Stimulated activated CD8-positive, alpha-beta memory T cell treated with anti-CD3 and anti-CD28 coated beads, Interleukin-4, amount 100 ng/mL, for 24 hours (primary cell): ENCODE results near the gene NEMP1.
"Not testable (repeated sequence)": the region's sequence is repeated elsewhere in the genome, so short reads cannot be mapped to it uniquely, and the experiment has no call there.

ENCODE experiments used
- DNase-seq: peaks from one replicate; pipeline ENCODE4 v3.0.0-alpha.2; 2020; ENCODE audit warnings: low read depth

The NEMP1 gene, protein sequence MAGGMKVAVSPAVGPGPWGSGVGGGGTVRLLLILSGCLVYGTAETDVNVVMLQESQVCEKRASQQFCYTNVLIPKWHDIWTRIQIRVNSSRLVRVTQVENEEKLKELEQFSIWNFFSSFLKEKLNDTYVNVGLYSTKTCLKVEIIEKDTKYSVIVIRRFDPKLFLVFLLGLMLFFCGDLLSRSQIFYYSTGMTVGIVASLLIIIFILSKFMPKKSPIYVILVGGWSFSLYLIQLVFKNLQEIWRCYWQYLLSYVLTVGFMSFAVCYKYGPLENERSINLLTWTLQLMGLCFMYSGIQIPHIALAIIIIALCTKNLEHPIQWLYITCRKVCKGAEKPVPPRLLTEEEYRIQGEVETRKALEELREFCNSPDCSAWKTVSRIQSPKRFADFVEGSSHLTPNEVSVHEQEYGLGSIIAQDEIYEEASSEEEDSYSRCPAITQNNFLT

DNA sequence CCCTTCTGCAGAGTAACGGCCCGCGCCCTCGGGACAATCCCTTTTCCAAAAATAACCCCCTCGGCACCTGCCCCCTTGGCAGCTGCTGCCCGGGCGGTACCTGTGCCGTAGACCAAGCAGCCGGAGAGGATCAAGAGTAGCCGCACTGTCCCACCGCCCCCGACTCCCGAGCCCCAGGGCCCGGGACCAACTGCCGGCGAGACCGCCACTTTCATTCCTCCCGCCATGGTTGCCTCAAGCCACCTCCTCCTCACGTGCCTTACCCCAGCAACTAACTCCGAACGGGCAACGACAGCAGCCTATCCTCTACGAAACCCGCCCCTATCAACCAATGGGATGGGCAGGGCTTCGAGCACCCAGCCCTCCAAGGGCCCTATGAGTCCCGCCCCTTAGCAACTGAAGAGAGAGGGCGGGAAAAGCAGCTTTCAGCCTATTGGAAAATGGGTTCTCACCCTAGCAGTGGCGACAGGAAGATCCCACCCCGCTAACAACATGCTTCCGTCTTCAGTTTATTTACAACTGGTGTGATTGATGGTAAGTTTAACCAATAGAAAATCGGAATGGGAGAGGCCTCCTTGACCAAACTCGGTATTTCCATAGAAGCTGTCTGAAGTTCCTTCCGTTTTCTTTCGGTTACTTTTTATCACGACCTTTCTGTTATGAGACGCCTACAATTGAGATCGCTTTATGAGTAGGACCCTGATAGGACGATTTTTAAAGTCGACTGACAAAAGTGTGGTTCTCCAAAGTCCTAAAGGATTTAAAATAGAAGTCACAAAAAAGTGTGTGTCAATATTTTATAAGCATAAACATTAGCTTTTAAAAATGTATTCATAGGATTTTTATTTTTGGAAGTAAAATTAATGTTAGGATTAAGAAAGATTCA, at the start of gene NEMP1:
Gene NEMP1 (minus strand): TSS at position 273 of the 886 bp plus-strand sequence. CDS start 46 bp downstream, at position 227.
- DNase-seq, result peak; percentile 86

DNA sequence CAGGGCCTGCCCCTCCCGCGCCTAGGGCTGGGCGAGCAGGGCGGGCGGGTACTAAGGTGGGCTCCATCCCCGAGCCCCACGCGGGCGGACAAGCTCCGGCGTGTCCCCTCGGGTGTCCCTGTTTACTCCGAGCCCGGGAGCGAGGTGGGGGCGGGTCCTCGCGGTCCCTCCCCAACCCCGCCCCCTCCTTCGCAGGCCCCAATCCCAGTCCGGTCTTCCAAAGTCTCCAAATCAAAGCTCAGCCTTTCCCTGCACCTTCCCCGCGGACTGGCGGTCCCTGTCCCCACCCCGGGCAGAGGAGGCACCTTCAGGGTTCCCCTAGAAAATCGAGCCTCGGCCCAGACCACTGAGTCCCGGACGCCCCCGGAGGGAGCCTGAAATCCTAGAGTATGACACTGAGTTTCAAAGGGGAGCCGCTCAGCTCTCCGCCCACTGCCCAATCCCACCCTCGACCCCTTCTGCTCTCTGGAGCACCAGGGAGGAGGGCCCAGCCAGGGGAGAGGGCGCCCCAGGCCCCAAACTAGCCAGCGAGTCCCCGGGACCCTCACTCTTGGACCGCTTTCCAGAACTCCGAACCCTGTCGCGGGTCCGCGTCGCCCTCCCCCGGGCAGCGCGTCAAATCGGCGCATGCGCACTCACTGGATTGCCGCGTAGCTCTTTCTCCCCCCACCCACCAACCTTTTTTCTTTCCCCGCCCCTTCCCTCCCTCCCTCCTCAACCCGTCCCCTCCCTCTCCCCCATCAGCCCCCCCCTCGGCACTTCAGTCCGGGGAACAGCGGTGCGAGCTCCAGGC, 49.3 kb upstream of the NEMP1 start, which contains the start of gene LRP1:
Gene LRP1 (plus strand): TSS at position 758 of the 793 bp plus-strand sequence. CDS start 482 bp downstream, outside the sequence.
- DNase-seq, result peak; percentile 56

DNA sequence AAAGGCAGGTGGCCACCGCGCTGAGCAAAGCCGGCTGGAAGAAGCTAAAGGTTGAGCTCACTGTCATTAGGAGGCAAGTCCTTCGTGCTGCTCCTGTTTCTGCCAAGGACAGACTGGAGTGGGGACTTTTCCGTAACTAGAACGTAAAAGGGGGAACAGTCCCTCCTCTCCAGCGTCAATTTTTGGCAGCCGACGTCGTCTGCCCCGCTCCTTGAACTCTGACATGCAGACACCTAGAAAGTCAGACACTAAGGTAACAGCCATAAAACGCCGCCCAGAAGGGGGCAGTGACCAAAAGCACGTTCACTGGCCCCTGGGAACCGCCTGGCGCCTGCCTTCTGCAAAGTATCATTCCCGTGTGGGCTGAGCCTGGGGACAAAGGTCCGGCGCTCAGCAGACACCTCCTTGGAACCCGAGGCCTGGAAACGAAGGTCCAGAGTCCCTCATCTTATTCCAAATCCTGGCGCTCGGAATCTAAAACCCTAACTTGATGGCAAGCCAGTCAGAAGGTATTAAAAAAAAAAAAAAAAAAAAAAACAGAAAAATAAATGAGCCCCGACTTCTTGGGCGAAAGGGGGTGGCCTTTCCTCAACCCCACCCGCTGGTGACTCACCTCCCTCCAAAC, 48.6 kb upstream of the NEMP1 start:
- DNase-seq, result peak; percentile 20

DNA sequence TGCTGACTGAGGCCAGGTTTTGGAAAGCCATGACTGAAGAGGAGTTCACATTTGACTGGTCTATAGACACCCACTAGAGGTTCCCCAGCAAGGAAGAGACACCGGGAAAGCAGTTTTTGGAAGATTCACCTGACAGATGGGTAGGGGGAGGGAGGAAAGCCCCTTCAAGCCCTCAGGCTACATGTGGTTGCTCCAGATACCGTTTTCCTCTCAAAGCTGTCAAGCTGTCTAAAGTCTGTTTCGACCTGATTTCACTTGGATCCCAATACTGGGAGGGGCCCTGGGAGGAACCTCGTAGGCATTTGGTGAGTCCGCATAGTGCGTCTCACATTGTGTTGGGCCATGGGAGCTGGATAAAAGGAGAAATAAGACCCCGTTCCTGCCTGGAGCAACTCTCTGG, 48.0 kb upstream of the NEMP1 start:
- DNase-seq, result no peak

DNA sequence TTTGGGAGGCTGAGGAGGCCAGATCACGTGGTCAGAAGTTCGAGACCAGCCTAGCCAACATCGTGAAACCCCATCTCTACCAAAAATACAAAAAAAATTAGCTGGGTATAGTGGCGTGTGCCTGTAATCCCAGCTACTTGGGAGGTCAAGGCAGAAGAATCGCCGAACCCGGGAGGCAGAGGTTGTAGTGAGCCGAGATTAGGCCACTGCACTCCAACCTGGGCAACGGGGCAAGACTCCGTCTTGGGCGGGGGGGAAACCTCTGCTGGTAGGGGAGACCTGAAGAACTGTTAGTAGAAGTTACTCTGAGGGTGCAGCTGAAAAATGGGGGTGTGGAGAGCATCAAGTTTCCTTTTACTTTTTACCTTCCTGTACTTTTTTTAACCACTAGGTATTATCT, 47.5 kb upstream of the NEMP1 start:
- no peak for DNase-seq

DNA sequence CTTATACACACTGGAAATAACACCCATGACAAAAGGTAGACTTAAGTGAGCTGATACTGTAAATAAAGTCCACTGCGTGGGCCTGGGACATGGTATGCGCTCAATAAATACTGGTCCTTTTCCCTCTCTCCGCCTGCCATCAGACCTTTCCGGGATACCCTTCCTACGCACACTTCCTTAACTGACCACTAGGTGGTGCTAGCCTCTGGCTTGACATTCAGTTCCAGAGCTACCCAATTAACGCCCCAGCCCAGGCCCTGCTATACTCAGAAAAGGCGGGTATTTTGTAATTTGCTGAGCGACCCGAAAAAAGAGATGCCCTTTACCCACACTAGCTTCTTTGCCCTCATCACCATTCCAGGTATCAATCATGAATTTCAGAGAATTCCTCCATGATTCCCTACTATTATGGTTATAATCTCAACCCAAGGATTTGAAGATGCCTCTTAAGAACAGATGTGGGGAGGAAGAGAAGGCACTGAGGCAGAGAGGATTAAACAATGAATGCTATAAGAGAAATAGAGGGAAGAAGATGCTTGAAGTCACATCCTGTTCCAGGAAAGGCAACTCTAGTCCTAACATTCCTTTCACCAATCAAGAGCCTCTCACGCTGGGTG, 45.8 kb upstream of the NEMP1 start:
- peak; percentile 49 for DNase-seq

DNA sequence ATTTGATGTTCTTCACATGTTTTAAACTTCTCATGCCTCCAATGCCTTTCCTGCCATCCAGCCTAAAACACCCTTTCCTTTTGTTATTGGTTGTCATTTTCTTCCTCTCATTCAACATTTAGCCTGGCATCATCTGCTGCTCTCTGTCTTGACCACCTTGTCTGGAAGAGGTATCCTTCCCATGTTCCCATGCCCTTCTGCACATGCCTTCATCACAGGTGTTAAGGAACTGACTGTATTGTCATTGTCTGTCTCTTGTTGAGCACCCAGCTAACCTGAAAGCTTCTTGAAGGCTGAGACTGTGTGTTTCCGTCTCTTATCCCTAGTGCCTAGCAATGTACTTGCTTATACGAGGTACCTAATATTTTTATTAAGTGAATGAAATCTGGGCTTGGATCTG, 45.2 kb upstream of the NEMP1 start:
- DNase-seq, result no peak

DNA sequence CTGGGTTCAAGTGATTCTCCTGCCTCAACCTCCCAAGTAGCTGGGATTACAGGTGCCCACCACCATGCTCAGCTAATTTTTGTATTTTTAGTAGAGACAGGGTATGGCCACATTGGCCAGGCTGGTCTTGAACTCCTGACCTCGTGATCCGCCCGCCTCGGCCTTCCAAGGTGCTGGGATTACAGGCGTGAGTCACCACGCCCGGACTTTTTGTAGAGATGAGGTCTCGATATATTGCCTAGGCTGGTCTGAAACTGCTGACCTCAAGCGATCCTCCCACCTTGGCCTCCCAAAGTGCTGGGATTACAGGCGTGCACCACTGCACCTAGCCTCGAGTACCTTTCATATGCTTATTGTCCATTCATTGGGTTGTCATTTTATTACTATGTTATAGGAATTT, 42.1 kb upstream of the NEMP1 start:
- not testable (repeated sequence) for DNase-seq

DNA sequence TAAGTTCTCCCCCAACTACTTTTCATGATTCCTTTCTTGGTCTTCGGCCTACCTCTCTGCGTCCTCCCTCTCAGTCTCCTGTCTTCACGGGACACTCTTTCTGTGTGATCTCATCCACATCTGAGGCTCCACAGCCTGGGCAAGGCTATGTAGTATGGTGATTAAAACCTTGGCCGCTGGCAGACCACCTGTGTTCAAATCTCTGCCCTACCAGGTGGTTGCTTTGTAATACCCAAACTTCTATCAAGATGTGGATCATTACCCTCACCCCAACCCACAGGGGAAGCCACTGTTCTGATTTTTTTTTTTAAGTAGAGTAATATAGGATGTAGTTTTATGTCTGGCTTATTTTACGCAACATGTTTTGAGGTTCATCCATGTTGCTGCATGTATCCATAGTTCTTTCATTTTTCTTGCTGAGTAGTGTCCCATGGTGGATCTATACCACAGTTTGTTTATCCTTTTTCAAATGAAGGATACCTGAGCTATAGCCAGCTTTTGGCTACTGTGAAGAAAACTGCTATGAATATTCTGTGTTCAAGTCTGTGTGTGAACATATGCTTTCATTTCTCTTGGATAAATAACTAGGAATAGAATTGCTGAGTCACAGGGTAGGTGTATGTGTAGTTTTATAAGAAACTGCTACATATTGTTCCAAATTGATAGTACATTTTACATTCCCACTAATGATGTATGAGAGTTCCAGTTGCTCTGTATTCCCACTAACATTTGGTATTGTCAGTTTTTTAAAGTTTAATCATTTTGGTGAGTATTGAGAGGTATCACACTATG, 40.9 kb upstream of the NEMP1 start:
- DNase-seq, result no peak

DNA sequence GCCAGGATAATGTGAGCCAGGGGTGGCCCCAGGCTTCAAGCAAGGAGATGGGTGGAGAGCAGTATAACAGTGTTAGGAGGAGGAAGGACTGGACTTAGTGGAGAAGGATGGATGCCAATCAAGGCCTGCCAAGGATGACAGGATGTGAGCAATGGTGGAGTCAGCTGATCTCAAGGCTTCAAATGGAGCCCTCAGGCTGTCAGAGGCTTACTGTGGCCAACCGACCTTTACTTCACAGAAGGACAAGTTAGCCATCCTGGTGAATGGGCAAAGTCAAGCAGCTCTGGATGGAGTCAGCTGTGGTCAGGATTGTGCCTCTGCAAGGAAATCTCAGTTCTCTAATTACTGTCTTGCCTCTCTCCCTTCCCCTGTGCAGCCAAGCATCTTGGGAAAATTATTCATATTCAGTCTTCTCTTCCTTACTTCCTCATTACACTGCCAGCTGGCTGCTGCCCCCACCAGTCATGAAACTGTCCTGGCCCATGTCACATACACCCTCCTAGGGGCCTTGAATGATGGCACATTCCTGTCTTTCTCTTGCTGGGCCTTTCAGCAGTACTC, 40.2 kb upstream of the NEMP1 start:
- no peak for DNase-seq

DNA sequence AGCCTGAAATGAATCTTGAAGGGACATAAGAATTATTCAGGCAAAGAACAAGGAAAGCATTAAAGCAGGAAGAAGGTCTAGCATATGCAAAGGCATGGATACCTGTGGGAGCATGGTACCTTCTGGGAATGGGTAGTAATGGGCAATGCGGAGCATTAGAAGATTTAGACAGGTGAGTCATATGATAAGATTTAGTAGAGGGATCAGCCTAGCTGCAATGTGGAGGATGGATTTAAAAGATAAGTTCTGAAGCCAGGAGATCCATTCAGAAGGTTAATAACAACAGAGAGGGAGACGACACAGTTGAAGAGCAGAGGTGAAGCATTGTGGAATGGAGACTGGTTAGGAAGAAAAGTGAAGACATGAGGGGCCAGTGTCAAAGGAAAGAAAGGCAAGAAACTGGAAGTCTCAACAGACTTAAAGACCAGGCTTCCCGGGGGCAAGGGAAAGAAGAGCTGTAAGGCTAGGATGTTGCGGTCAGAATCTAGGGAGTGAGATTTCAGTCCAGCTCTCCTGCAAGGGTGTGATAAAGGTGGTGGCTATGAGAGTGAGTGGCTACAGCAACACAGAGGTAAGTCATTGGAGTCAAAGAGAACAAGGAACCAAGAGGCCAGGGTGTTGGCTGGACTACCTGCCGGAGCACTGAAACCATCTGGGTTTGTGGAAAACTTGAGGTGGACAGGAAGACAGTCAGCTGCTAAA, 38.1 kb upstream of the NEMP1 start:
- DNase-seq, result no peak

DNA sequence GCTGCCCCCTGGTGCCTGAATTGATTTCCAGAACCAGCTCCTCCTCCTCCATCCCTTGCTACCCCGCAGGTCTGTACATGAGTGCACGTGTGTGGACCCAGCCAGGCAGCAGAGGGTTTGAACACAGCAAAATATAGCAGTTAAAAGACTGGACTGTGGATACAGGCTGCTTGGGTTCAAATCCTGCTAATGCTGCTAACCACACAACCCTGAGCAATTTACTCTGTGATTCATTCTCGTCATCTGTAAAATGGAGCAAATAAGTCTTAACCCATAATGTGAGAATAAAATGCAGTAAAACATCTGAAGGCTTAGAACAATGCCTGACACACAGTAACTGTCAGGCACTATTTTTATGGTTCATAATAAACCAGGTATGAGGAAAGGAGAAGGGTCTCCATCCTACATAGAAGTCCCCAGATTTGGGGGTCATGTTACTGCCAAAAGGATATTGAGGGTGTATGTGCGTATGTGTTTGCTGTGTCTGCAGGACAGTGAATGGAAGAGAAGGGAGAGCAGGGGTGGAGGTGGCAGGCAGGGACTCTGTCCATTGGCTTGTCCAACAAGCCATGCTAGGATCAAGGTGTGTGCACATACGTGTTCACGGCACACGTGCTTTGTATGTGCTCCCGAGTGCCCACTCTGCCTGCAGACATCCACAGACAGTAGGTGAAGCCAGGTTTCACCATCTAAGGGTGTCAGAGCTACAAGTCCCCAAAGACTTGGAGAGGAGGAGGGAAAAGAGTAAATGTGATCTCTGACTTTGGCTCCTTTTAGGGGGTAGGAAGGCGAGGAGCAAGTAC, 34.1 kb upstream of the NEMP1 start:
- DNase-seq, result no peak

DNA sequence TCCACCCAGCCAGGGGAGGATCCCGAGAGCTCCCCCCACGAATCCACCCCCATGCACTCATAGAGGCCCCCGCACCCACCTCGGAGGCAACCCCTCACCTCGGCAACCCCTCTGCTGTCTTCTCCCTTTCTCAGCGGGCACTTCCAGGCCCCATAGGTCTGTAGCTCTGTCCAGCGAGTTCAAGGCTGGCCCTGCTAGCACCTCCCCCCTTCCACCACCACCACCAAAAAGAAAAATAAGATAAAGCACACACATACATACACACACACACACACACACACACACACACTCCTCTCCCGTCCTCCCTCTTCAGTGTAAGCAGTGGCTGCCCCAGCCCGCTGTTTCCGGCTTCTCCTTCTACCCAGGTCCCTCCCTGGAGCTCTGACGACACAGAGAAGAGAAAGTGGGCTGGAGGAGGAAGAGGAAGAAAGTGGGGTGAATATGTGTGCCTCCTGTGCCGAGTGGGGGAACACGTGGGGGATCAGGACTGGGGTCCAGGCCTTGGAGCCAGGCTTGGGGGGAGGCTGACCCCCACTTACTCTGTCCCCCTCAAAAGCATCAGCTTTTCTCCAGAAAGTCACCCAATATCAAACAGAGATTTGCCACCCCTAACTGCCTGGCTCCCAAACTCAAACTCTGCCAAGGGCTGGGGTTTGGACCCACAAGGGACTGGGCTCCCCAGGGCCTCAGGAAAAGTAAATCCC, 32.6 kb upstream of the NEMP1 start, which contains the start of gene STAT6:
Gene STAT6 (minus strand): TSS at position 332 of the 704 bp plus-strand sequence. CDS start 3,084 bp downstream, outside the sequence.
- DNase-seq, result peak; percentile 64

DNA sequence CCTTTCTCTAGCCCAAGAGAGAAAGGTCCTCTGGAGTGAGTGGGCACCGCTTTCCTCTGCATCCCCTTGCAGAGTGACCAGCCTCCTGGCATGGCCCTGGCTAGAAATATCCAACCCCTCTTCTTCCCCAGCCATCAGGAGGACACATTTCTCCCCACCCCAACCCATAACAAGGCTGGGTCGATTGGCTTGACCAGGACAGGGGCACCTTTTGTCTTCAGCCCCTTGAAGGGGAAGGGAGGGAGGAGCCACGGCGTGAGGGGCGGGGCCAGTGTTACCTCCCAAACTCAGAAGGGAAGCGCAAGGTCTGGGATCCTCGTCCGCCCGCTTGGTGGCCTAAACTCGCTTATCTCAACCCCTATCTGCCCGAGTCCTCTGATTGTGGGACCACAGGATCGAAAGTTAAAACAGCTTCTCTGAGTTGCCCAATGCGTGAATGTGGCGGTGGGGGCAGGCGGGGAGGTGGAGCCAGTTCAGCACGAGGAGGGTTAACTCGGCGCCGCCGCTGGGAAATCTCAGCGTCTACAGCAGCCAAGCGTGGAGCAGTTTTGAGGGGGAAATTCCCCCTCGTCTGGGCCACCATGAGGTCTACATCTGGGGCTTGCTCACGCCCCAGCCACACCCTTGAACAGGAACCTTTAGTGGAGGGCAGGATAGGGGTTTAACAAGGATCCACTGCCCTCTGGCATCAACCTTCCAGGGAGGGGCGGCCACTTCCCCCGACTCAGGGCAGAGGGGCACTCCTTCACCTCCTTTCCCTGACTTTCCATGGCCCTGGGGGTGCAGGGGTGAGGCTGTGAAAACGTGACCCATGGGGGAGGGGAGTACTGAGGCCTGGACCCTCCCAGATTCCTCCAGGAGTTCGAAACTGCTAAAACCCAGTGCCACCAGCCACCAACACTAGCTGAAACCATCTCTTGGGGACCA, 31.8 kb upstream of the NEMP1 start:
- DNase-seq, result peak; percentile 64

DNA sequence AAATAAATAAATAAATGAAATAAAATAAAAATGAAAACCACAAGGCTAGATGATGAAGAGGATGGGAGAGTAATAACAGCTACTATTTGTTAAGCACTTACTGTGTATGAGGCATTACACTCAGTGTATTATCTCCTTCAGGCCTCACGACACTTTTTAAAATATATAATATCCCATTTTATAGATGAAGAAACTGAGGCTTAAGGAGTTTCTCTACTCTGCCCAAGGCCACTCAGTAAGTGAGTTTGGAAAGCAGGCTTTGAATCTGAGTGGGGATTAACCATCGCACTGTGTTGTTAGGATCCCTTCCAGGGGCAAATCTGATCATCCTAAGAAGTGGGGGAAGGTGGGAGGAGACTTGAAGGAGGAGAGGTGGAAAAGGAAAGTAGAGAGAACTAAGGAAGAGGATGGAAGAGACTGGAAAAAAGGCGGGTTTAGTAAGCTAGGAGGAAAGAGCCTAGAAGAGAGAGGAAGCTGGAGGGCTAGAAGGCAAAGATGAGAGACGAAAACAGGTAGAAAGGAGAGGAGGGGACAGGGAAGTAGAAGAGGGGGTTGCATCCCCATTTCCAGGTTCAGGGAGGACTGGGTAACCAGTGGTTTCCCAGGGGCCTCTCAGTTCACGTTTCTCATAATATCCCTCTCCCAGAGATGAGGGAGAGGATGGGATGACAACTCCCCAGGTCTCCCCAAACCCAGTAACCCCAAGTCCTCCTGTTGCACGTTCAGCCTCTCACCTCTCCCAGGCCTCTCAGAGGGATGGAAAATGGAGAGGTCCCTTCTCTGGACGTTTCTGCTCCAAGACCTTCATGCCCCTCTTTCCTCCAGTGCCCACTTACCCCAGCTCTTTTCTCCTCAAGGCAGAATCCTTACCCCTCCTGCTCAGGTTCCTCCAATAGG, 30.9 kb upstream of the NEMP1 start:
- no peak for DNase-seq
